Measurements from ENCODE around the gene RAD18.

RAD18 gene

DNA sequence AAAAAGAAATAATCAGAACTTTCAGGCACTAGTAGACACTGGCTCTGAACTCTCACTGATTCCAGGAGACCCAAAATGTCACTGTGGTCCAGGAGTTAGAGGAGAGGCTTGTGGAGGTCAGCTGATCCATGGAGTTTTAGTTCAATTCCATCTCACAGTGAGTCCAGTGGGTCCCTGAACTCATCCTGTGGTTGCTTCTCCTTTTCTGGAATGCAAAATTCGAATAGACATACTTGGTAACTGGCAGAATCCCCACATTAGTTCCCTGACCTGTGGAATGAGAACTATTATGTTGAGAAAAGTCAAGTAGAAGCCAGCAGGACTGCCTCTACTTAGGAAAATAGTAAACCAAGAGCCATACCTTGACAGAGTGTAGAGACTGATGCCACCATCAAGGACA lies 106.6 kb downstream of the RAD18 start:
- no peak for DNase-seq

DNA sequence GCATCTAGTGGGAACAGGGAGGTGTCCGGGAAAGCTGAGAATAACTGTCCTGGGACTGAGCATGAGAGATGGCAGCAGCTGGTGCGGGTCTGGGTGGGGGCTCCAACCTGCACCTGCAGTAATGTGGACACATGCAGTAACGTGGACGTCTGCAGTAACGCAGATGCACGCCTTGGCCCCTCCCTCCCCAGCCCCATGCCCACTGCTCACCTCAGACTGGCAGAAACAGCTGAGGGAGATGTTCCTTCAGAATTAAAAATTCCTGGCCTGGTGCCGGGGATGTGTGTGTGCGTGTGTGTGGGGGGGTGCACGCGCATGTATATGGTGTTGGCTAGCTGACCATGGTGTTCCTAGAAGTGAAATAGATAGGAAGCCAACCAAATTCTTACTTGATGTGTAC lies 107.2 kb downstream of the RAD18 start:
- no peak for DNase-seq

DNA sequence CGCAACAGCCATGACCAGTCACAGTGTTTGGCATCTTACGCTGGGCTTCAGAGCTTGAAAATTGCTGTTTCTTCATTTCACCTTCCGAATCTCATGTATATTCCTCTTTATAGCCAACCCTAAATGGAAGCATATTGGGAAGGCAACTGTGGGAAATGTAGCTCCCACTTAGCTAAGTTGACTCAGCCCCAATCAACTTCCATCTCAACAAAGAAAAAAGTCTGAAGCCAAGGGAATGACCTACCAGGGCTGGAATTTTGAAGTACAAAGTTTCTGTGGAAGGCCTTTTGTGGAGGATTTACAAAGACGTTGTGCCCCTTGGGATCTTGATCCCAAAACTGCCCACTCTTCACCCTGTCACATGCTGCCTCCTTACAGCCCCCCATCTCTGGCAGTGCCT lies 108.6 kb downstream of the RAD18 start:
- DNase-seq, result no peak

DNA sequence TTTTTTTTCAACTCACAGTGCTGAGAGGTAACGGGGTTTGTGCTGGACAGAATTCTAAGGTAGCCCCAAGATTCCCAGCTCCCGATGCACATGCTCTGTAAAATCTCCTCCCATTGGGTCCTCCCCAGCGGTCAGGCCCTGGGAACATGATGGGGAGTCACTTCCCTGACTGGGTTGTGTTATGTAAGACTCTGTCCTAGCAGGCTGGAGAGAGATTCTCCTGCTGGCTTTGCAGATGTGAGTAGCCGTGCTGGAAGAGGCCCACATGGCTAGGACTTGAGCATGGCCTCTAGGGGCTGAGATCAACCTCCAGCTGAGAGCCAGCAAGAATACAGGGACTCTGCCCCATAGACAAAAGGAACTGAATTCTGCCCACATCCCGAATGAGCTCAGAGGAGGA lies 110.2 kb downstream of the RAD18 start:
- DNase-seq, result no peak

DNA sequence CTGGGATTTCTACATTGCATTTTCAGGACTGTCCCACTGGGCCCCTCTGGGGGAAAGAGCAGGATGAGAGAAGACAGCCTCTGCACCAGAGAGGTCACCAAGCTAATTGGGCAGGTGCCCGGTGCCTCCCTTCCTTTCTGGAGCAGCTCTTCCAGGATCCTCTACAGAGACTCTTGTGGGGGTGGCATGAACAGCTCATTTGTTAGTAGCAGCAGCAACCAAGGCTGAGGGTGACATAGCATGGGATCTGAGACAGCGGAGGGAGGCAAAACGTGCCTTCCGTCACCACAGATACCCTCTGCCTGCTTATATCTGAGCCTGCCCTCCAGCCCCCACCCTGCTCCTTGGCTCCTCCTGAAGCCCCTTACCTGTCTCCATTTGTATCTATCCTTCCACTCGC lies 110.8 kb downstream of the RAD18 start:
- DNase-seq, result no peak

DNA sequence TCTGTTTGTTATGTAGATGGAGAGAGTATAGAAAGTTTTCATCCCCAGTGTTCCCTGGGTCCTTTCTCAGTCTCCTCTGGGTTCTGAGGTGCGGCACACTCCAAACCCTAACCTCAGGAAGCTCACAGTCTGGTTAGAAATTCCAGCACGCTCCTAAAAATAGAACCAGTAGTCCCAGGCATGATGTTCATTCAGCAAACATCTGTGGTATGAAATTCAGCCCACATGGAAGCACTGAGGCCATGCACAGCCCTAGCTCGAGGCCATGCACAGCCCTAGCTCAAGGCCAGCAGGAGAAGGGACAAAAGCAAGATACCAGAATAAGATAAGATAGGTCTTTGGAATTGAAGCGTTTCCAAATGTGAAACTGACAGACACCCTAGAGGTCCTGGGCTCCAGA lies 111.6 kb downstream of the RAD18 start:
- no peak for DNase-seq

DNA sequence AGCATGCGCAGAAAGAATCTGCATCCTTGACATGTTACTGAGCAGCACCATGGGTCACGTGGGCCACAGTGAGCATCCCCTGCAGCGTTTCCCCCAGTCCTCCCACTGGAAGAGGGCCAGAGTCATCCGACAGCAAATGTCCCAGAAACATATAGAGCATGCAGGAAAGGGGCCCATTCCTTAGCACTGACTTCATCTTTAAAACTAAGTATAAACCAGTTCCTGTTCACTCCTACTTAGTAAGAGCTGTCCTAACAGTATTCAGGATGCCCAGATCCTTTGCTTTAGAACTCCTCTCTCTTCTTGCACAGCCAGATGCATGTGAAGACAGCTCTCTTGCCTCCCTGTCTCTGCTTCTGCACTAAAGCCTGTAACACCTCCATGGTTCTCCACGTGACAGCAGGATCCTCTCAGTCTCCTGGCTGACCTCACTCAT lies 114.6 kb downstream of the RAD18 start:
- DNase-seq, result no peak

DNA sequence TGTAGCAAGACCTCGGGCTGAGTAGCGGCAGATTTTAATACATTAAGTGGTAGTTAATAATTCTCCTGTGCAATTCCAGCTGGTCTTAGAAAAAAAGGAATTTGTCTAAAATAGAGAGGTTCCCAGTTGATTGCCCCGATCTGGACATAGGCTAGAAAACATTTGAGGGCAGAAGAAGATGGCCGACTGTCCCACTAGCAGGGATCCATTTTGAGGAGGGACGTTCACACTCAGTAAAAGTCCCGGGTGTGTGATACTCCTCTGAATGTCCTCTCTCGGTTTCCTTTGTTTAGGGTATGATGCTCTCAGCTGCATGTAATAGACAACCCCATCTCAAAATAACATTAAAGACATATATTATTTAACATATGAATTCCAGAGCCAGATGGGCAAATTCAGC lies 116.0 kb downstream of the RAD18 start:
- DNase-seq, result no peak

DNA sequence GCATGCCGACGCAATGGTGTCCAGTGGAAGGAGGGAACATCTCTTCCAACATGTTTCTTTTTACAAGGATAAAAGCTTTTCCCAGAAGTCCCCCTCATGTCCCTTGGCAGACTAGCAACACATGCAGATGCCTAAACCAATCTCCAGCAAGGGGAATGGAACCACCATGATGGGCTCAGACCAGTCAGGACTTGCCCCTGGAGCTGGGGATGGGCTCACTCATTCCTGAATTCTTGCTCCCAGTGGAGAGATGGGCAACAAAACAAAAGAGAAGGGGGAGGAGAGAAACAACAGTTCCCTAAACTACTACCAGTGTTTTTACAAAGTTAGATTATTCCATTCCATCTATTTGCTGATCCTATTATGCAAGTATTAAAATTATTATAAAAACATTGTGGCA lies 117.1 kb downstream of the RAD18 start:
- no peak for DNase-seq

DNA sequence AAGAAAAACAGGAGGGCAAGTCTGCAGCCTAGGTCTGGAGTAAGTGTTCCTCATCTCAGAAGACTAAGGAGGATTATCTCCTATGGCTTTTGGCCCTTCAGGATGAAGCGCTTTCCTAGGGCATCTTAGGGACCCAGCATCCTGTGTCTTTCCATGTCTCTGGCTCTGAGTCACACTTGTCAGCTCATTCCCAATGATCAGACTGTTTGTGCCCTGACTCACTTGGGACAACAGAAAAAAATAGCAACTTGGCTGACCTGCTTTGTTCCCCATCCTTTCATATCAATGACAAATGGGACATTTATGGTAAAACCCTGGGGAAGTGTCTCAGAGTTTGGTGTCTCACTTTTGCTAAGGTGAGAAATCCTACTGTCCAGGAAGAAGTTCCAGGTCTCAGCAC lies 117.6 kb downstream of the RAD18 start:
- no peak for DNase-seq

DNA sequence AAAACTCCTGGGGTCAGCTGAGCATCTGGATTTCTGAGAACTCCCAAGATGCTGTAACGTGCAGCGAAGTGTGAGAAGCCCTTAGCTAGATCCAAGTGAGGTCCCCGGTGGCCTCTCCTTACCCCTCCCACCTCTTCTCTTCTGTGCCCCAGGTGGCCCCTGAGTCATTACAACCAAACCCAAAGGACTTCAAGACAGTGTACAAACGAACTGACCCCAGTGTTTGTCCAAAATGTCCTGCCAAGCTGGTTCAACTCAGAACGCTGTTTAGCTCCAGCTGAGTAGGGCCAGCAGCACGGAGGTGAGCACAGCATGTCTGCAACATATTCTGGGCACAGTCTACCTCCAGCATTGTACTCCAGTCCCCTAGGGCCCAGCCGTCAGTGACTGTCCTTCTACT lies 119.9 kb downstream of the RAD18 start:
- DNase-seq, result no peak

DNA sequence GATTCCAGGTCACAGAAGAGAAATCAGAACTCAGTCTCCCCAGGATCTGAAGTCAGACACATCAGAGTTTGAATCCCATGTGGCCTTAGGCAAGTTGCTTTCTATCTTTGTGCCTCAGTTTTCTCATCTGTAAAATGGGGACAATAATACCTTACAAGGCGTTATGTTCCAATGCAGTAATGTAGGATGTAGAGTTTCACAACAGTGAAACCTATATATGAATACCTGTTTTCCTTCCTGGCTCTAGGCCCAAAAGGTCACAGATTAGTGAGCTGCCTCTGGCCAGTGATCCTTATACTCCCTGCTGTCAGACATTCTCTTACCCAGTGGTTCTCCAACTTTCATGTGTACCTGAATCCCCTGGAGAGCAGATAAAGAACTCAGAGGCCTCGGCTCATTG lies 121.0 kb downstream of the RAD18 start:
- no peak for DNase-seq

DNA sequence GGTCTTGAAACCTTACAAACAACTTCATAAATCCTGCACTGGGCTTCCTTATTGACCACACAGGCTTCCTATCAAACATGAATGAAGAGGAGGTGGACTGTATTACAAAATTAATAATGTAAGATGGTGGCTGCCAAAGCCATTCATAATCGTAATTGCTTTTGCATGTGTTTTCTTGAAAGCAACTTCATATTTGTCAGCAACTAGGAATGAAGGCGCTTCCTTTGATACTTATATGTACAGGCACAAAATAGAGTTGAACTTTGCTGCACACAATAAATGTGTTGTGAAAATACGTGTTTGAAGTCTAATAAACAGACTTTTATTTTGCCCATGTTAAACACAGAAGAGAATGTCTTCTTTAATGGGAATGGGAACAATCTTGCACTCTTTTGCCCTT lies 121.8 kb downstream of the RAD18 start:
- no peak for DNase-seq

DNA sequence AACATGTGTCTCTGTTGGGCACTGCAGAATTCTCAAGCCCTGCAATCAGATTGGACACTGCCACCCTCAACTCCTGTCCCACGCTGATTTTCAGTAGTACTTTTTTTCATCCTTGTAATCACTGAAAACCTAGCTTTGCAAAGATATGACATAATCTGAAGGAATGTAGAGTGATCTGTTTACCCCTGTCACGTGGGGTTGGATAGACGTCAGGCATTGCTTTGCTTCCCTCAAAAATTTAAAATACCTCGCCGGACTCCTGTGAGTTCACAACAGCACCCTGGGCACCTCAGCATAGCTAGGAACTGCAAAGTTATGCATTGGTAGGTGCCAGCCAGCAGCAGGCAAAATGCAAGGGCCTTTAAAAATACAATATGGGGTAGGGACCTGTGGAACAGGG lies 122.7 kb downstream of the RAD18 start:
- DNase-seq, result no peak

DNA sequence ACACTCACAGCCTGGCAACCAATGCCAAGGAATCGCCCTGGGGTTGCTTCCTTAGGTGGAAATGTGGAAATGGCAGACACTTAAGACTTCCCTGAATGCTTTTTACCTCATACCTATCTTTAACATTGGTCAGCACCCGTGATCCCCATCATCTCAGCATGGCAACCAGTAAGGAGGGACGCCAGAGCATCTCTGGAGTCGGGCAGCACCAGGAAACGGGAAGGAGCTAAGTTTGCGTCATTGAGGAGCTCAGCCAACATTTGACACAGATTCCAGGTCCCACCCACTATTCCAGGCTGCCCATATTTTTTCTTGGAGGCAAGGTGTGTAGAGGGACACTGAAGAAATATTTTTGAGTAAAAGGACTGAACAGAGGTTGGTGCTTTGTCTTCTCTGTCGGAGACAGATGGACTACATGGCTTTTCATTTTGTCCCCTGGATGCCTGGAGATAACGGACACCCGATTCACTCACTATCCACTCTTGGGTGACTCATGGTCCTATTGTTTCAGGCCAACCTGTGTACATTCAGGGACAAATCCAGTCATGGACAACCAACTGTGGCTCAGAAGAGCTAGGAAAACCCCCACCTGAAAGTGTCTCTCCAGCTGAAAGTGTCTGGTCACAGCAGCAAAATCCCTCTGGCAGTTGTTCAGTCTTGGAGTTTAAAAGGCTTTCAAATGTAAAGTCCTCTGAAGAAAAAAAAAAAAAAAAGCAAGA lies 123.5 kb downstream of the RAD18 start:
- no peak for DNase-seq

DNA sequence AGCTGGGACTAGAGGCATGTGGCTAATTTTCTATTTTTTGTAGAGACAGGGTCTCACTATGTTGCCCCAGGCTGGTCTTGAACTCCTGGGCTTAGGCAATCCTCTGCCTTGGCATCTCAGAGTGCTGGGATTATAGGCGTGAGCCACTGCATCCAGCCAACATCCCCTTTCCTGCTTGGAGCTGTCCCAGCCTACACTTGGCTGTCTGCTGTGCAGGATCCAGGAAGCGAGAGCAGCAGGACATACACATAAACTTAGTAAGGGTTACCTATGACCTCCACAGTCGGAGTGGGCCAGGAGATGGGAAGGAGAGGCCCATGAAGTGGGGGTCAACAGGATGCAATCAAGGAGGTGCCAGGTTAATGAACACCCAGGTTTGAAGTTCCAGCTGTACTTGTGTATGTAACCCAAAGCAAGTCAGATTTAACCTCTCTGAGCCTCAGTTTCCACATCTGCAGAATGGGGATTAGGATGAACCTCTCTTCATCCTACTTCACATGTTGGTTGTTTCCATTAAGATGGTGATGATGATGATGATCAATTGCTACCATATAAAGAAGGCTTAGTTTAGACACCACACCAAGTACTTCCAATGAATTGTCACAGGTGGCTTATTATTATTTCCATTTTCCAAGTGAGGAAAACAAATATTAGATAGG lies 124.4 kb downstream of the RAD18 start:
- DNase-seq, result no peak

DNA sequence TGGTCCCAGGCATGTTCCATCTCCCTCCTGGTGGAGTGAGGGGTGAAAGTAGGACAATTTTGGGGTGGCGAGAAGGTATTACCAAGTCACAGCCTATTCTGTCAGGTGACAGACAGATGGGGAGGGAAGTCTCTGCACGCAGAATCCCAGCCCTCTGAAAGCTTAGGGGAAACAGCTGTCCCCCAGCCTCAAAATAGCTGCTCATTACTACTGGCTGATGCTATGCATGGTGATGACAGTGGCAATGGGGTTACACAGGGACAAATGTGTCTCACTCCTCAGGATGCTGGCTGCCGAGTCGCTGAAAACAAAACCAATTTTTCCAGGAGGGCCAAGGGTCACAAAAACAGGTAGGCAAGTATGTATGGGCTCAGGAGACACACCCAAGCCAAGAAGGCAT lies 125.0 kb downstream of the RAD18 start:
- DNase-seq, result no peak

DNA sequence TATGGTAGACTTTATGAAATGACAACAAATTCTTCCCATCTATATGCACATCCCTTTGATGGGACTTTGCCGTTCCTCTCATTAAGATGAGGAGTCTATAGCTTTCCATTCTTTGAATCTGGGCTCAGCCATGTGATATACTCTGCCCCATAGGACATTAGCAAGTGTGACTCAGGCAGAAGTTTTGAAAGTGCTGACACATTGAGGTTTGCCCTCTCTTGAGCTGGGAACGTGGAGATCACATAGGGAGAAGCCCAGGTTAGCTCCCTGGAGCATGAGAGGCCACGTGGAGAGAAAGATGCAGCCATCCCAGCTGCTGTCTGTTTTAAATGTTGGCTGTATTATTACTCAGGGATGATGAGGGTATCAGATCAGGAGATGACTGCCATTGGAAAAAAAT lies 126.1 kb downstream of the RAD18 start:
- no peak for DNase-seq

DNA sequence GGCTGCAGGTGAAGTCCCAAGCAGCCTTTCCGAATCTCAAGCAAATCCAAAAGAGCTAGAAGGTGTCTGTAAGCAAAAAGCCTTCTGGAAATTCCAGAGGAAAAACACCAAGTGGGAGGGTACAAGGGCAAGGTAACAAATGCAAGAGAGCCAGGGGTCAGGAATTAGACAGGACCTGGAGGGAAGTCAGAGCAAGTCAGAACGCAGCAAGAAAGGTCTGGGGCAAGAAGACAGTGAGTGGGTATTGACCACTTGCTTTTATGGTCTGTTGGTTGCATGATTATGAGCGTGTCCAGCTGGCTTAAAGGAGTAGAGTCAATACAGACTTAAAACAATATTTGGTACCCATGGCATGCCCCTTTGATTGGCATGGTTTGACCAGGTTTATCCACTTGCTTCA lies 127.2 kb downstream of the RAD18 start:
- DNase-seq, result no peak

DNA sequence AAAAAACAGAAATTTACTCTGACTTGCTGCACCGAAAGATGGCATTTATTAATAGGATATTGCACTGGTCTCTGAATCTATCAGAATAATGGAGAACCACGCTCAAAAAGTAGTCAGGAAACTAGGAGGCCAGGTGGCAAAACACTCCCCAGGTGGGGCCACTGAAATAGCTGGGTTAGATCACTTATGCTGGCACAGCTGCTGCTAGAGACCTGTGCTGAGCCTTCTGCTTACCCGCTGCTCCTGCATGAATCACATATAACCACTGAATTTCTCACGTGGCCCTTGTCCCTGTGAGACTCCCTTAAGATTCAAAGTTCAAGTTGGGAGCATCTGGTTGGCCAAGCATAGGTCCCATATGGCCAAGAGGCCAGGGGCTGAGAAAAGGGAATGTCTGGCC lies 127.9 kb downstream of the RAD18 start:
- no peak for DNase-seq

DNA sequence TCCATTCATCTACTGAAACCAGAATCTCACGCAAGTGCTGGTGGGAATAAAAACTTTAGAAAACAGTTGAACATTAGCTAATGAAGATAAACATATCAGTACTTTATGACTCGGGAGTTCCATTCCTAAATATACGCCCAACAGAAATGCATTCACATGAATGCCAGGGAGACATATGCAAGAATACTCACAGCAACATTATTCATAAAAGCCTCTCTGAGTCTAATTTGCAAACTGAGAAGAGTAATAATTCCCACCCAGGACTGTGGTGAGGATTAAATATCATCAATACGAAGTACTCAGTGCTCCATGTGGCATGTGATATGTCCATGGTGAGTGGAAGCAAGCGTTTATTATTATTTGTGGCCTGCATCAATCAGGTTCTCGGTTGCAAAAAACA lies 128.3 kb downstream of the RAD18 start:
- DNase-seq, result no peak

DNA sequence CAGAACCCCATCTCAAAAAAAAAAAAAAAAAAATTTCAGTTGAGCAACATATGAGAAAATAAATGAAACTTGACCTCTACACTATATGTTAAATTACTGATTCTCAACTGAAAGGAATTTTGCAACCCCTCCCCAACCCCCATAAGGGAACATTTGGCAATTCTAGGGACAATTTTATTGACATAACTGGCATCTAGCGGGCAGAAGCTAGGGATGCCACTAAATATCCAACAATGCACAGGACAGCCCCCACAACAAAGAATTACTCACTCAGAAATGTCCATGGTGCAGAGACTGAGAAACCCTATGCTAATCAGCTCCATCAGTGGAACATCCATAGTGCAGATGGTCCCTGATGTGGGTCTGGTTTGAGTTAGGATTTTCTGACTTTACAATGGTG lies 135.6 kb downstream of the RAD18 start:
- DNase-seq, result no peak
